HepG2 (cell line): ENCODE measurements around the gene SLC38A3. TPM values are rescaled to one million over a fixed set of nuclear protein-coding genes. Genes with fewer than 3 reads are reported as not detected.

Experiments used
- ATAC-seq: fragments of 200-7000 bp; cut with Tn5 transposase; 3 replicates; pipeline ENCODE4 v1.9.1; 2020; ENCODE audit warnings: mild to moderate bottlenecking, moderate library complexity
- BruUV-seq: library from RNA; stranded (reverse); fragments of 400-500 nt; replicated peaks from 2 replicates; lab custom pipeline; 2021; lab: Mats Ljungman, UMichigan
- CTCF ChIA-PET: fragments of 300-600 bp; formaldehyde crosslinking; extraction: SDS; loops from one replicate; lab custom pipeline; 2021; ENCODE audit warnings: low total read pairs, inconsistent platforms, low intra/inter-chr PET ratio; lab: Yijun Ruan, JAX
- POLR2A ChIA-PET: fragments of 350-600 bp; sonication (Branson Sonifier 250); formaldehyde crosslinking; loops from one replicate; lab custom pipeline; 2020; ENCODE audit warnings: antibody characterized with exemption, inconsistent platforms; lab: Yijun Ruan, JAX
- DNase-seq: peaks from one replicate; pipeline ENCODE4 v3.0.0-alpha.2; 2015; ENCODE audit warnings: low spot score
- FAIRE-seq: peaks from 3 replicates; lab custom pipeline; 2011; peaks lifted over from hg19 to GRCh38; lab: Jason Lieb, UNC
- H2AFZ ChIP-seq: one replicate; pipeline ENCODE4 v1.6.1; 2011; ENCODE audit warnings: low read length, inconsistent platforms
- H3K27ac ChIP-seq: fragments of 300-600 bp; 3 replicates; pipeline ENCODE4 v1.8.0; 2011; ENCODE audit warnings: mixed run types, mild to moderate bottlenecking, mixed read lengths, low read length, inconsistent platforms; ENCODE audit not compliant: insufficient read depth; ENCODE audit errors: extremely low read length
- H3K27me3 ChIP-seq, 2 experiments: fragments of 200-600 bp in 1 of 2; 2 replicates in 1 of 2; 3 replicates in 1 of 2; pipeline versions ENCODE4 v1.6.0 to v1.8.0; 2011; ENCODE audit warnings: low read length in 2 of 2, mild to moderate bottlenecking in 2 of 2, moderate library complexity in 2 of 2, inconsistent platforms in 1 of 2; ENCODE audit not compliant: insufficient read depth in 2 of 2, control insufficient read depth in 1 of 2
- H3K36me3 ChIP-seq, 2 experiments: fragments of 200-600 bp in 1 of 2; replicated peaks in 1 of 2; 2 replicates in 1 of 2; 3 replicates in 1 of 2; pipeline versions ENCODE4 v1.5.1 to v1.8.0; 2011; ENCODE audit warnings: low read length in 2 of 2, inconsistent platforms in 1 of 2; ENCODE audit not compliant: insufficient read depth in 2 of 2, control insufficient read depth in 1 of 2
- H3K4me1 ChIP-seq: 2 replicates; pipeline ENCODE4 v1.5.1; 2012; ENCODE audit warnings: low read length, inconsistent platforms; ENCODE audit not compliant: insufficient read depth
- H3K4me2 ChIP-seq: 2 replicates; pipeline ENCODE4 v1.6.0; 2011; ENCODE audit warnings: low read depth, low read length, inconsistent platforms
- H3K4me3 ChIP-seq, 3 experiments: fragments of 200-600 bp in 1 of 3; sonication (generic), shearing (Covaris generic) in 1 of 3; replicated peaks in 1 of 3; 2 replicates each; pipeline ENCODE4 v1.5.1; 2011 to 2016; ENCODE audit warnings: low read length in 3 of 3, inconsistent platforms in 2 of 3, low read depth in 2 of 3, mild to moderate bottlenecking in 2 of 3, control low read depth in 1 of 3, mixed read lengths in 1 of 3; ENCODE audit not compliant: insufficient read depth in 1 of 3
- H3K79me2 ChIP-seq: one replicate; pipeline ENCODE4 v1.6.1; 2011; ENCODE audit warnings: low read length, inconsistent platforms; ENCODE audit not compliant: insufficient read depth
- H3K9ac ChIP-seq: 2 replicates; pipeline ENCODE4 v1.6.0; 2011; ENCODE audit warnings: mild to moderate bottlenecking, low read depth, low read length, inconsistent platforms; ENCODE audit not compliant: insufficient read depth
- H3K9me3 ChIP-seq: 2 replicates; pipeline ENCODE4 v1.5.1; 2012; ENCODE audit warnings: mild to moderate bottlenecking, low read length
- H4K20me1 ChIP-seq: 2 replicates; pipeline ENCODE4 v1.6.0; 2011; ENCODE audit warnings: inconsistent platforms, mild to moderate bottlenecking, low read length, moderate library complexity; ENCODE audit not compliant: insufficient read depth
- AGO2 ChIP-seq: fragments of 200-400 bp; formaldehyde crosslinking; optimal IDR thresholded peaks from 2 replicates; pipeline ENCODE3; 2017; ENCODE audit warnings: mild to moderate bottlenecking, low read depth, low read length, moderate library complexity
- EED ChIP-seq: sonication (generic); formaldehyde crosslinking; IDR thresholded peaks from 2 replicates; pipeline ENCODE4 v1.5.0; 2020; ENCODE audit warnings: mild to moderate bottlenecking, missing genetic modification reagents
- HNRNPK ChIP-seq: fragments of 200-400 bp; formaldehyde crosslinking; IDR thresholded peaks from 2 replicates; pipeline ENCODE4 v1.6.1; 2018; ENCODE audit warnings: low read length, low read depth, moderate library complexity, mild to moderate bottlenecking; ENCODE audit not compliant: poor library complexity, severe bottlenecking
- HOXA3 ChIP-seq: sonication (generic); formaldehyde crosslinking; IDR thresholded peaks from 2 replicates; pipeline ENCODE4 v1.5.0; 2020; ENCODE audit warnings: missing genetic modification reagents
- SNAI1 ChIP-seq: sonication (generic); formaldehyde crosslinking; IDR thresholded peaks from 2 replicates; pipeline ENCODE4 v1.5.0; 2020; ENCODE audit warnings: mild to moderate bottlenecking, missing genetic modification reagents, borderline replicate concordance
- SPEN ChIP-seq: sonication (generic); formaldehyde crosslinking; IDR thresholded peaks from 2 replicates; pipeline ENCODE4 v1.5.1; 2020; ENCODE audit warnings: low read depth, mild to moderate bottlenecking, missing genetic modification reagents
- SRY ChIP-seq: sonication (generic); formaldehyde crosslinking; IDR thresholded peaks from 2 replicates; pipeline ENCODE4 v1.8.0; 2022; ENCODE audit warnings: mild to moderate bottlenecking, missing genetic modification reagents
- TBL1XR1 ChIP-seq: fragments of 150-350 bp; IDR thresholded peaks from 2 replicates; pipeline ENCODE4 v1.6.1; 2014; ENCODE audit warnings: borderline replicate concordance, low read length; ENCODE audit not compliant: partially characterized antibody
- ZFP36L1 ChIP-seq: sonication (generic); formaldehyde crosslinking; IDR thresholded peaks from 2 replicates; pipeline ENCODE4 v1.8.0; 2022; ENCODE audit warnings: mild to moderate bottlenecking, missing genetic modification reagents, moderate library complexity
- ZFX ChIP-seq: sonication (generic); formaldehyde crosslinking; IDR thresholded peaks from 2 replicates; pipeline ENCODE4 v1.4.0; 2020; ENCODE audit warnings: mild to moderate bottlenecking, low read depth, missing genetic modification reagents, moderate library complexity
- ZFY ChIP-seq: sonication (generic); formaldehyde crosslinking; IDR thresholded peaks from 2 replicates; pipeline ENCODE4 v1.4.0; 2020; ENCODE audit warnings: missing genetic modification reagents
- ZNF619 ChIP-seq: sonication (generic); formaldehyde crosslinking; IDR thresholded peaks from 2 replicates; pipeline ENCODE4 v1.4.0; 2020; ENCODE audit warnings: mild to moderate bottlenecking, missing genetic modification reagents
- ZNF777 ChIP-seq: sonication (generic); formaldehyde crosslinking; IDR thresholded peaks from 2 replicates; pipeline ENCODE4 v1.4.0; 2020; ENCODE audit warnings: missing genetic modification reagents
- WGBS: methylation state at CpG from one replicate; pipeline ENCODE4 v1.1.6; 2017; ENCODE audit warnings: low lambda C conversion rate; 5-methylcytosine and 5-hydroxymethylcytosine counted together
- in situ Hi-C: cut with HindIII; loops from 2 replicates; pipeline ENCODE4 v1.10.0; 2017; ENCODE audit warnings: low pct_unique_long_range_greater_than_20kb; ENCODE audit not compliant: extremely low pct_ligation_motif_present
- intact Hi-C: fragments of 100-400 bp; cut with micrococcal nuclease; formaldehyde crosslinking; loops from one replicate; pipeline ENCODE4 v1.10.0; 2022; ENCODE audit not compliant: unreplicated experiment
- polyA plus RNA-seq, 8 experiments: library from polyadenylated mRNA; depleted of rRNA in 3 of 8; stranded (reverse) in 7 of 8; unstranded in 1 of 8; fragments of >200 nt; fragmentation: Illumina TruSeq in 4 of 8; extraction: Trizol in 4 of 8; gene quantifications; 2 replicates each; pipeline versions ENCODE4 v1.2.1 to v1.2.3, GENCODE V29; 2011 to 2016; ENCODE audit warnings: low read depth in 4 of 8, missing spikeins in 1 of 8, mixed read lengths in 1 of 8; ENCODE audit not compliant: insufficient read depth in 1 of 8
- total RNA-seq, 5 experiments: library from RNA; depleted of rRNA; stranded (reverse); fragments of >200 nt; fragmentation: Illumina TruSeq; extraction: Trizol; gene quantifications; 2 replicates each; pipeline ENCODE4 v1.2.3, GENCODE V29; 2016; ENCODE audit warnings: low read depth in 1 of 5
- TF ChIP-seq, protein P1 (sequence below): sonication (generic); formaldehyde crosslinking; IDR thresholded peaks from 2 replicates; pipeline ENCODE4 v1.8.0; 2022; ENCODE audit warnings: missing genetic modification reagents, mild to moderate bottlenecking, inconsistent platforms, borderline replicate concordance
- TF ChIP-seq, protein P2 (sequence below): sonication (generic); formaldehyde crosslinking; IDR thresholded peaks from 2 replicates; pipeline ENCODE4 v1.5.0; 2020; ENCODE audit warnings: missing genetic modification reagents
- TF ChIP-seq, protein P3 (sequence below): sonication (generic); formaldehyde crosslinking; IDR thresholded peaks from 2 replicates; pipeline ENCODE4 v1.5.0; 2020; ENCODE audit warnings: missing genetic modification reagents, mild to moderate bottlenecking, borderline replicate concordance
- TF ChIP-seq, protein P4 (sequence below): sonication (generic); formaldehyde crosslinking; IDR thresholded peaks from 2 replicates; pipeline ENCODE4 v1.4.0; 2020; ENCODE audit warnings: missing genetic modification reagents

SLC38A3 gene
- total and polyA plus RNA-seq, 2 of the 13 experiments (the other 11 are each of a cell fraction or from before 2014, with no cell fraction given) = 29.8 to 164 TPM

- Histone ChIP-seq H4K20me1 (no peaks in the 10 kb centered on the region; the same call in 1 of the 2 replicates), H3K4me3 (no peak overlapping the region), H3K4me1 (peaks cover 64% of the 10 kb centered on the region), H3K9ac (no peak overlapping the region), H3K4me2 (no peak overlapping the region), H3K79me2 (peaks cover 25% of the 10 kb centered on the region), H2AFZ (no peak overlapping the region), H3K27me3 (no peaks in the 10 kb centered on the region), H3K36me3 (peaks cover 13 to 41% of the 10 kb centered on the region in 2 experiments), H3K27ac (peak overlapping the region; percentile 99), H3K9me3 (no peaks in the 10 kb centered on the region)
- DNase-seq (no peak), ATAC-seq (no peak), FAIRE-seq (no peak)
- WGBS = 94% methylated on average over 2 of the region's 3 CpGs
- ChIA-PET CTCF (interaction anchor here (1.2 kb wide), 1 partner anchor 9 kb away, joined by 3 read pairs; no protein-coding TSS in a partner anchor), POLR2A (interaction anchor here (1.5 to 16.5 kb wide), 4 partner anchors 3 to 23 kb away, joined by 4 to 844 read pairs (median 625); partner anchors contain the start of genes GNAI2 and SLC38A3)
- in situ Hi-C loops = no loop called here
- intact Hi-C loops = no loop called here
- no TSS peak for BruUV-seq
- TF ChIP-seq, protein P1, sequence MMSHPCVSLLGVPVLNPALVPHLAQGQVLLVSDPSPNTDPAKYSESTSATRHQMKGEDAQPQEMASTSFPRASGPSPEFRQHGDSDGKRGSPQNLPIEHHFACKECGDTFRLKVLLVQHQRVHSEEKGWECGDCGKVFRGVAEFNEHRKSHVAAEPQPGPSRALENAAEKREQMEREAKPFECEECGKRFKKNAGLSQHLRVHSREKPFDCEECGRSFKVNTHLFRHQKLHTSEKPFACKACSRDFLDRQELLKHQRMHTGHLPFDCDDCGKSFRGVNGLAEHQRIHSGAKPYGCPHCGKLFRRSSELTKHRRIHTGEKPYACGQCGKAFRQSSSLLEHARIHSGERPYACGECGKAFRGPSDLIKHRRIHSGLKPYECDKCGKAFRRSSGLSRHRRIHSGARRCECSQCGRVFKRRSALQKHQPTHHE = no peak
- no peak for TF ChIP-seq ZFY (CRISPR knock-in tag)
- no peak for TF ChIP-seq TBL1XR1
- peak; percentile 21 for TF ChIP-seq AGO2
- 0 out of 2 replicates have a peak, but pooled peaks have one; percentile 40 for TF ChIP-seq SNAI1
- TF ChIP-seq SRY (CRISPR knock-in tag) = no peak
- no peak for TF ChIP-seq ZNF777 (CRISPR knock-in tag)
- TF ChIP-seq ZNF619 (CRISPR knock-in tag) = no peak
- TF ChIP-seq ZFX (CRISPR knock-in tag) = no peak
- TF ChIP-seq, protein P2, sequence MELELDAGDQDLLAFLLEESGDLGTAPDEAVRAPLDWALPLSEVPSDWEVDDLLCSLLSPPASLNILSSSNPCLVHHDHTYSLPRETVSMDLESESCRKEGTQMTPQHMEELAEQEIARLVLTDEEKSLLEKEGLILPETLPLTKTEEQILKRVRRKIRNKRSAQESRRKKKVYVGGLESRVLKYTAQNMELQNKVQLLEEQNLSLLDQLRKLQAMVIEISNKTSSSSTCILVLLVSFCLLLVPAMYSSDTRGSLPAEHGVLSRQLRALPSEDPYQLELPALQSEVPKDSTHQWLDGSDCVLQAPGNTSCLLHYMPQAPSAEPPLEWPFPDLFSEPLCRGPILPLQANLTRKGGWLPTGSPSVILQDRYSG = no peak
- TF ChIP-seq, protein P3, sequence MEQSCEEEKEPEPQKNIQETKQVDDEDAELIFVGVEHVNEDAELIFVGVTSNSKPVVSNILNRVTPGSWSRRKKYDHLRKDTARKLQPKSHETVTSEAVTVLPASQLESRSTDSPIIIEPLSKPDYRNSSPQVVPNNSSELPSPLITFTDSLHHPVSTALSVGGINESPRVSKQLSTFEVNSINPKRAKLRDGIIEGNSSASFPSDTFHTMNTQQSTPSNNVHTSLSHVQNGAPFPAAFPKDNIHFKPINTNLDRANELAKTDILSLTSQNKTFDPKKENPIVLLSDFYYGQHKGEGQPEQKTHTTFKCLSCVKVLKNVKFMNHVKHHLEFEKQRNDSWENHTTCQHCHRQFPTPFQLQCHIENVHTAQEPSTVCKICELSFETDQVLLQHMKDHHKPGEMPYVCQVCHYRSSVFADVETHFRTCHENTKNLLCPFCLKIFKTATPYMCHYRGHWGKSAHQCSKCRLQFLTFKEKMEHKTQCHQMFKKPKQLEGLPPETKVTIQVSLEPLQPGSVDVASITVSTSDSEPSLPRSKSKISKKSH (CRISPR knock-in tag) = 0 out of 2 replicates have a peak, but pooled peaks have one; percentile 19
- TF ChIP-seq, protein P4, sequence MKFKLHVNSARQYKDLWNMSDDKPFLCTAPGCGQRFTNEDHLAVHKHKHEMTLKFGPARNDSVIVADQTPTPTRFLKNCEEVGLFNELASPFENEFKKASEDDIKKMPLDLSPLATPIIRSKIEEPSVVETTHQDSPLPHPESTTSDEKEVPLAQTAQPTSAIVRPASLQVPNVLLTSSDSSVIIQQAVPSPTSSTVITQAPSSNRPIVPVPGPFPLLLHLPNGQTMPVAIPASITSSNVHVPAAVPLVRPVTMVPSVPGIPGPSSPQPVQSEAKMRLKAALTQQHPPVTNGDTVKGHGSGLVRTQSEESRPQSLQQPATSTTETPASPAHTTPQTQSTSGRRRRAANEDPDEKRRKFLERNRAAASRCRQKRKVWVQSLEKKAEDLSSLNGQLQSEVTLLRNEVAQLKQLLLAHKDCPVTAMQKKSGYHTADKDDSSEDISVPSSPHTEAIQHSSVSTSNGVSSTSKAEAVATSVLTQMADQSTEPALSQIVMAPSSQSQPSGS (CRISPR knock-in tag) = no peak
- TF ChIP-seq EED = 0 out of 2 replicates have a peak, but pooled peaks have one; percentile 57
- TF ChIP-seq SPEN = 0 out of 2 replicates have a peak, but pooled peaks have one; percentile 4
- no peak for TF ChIP-seq HNRNPK
- 0 out of 2 replicates have a peak, but pooled peaks have one; percentile 2 for TF ChIP-seq HOXA3 (CRISPR knock-in tag)
- TF ChIP-seq ZFP36L1 = no peak
Measured at GRCh38 chr3:50212971-50213370, 7.9 kb downstream of the SLC38A3 start.
